Measurements from ENCODE around the gene C1R. TPM values are rescaled to one million over a fixed set of nuclear protein-coding genes. Genes with fewer than 3 reads are reported as not detected.

C1R gene
- total RNA-seq, 6 experiments from 2014 or later = 9.3 to 43.4 (median 36.0) TPM

DNA sequence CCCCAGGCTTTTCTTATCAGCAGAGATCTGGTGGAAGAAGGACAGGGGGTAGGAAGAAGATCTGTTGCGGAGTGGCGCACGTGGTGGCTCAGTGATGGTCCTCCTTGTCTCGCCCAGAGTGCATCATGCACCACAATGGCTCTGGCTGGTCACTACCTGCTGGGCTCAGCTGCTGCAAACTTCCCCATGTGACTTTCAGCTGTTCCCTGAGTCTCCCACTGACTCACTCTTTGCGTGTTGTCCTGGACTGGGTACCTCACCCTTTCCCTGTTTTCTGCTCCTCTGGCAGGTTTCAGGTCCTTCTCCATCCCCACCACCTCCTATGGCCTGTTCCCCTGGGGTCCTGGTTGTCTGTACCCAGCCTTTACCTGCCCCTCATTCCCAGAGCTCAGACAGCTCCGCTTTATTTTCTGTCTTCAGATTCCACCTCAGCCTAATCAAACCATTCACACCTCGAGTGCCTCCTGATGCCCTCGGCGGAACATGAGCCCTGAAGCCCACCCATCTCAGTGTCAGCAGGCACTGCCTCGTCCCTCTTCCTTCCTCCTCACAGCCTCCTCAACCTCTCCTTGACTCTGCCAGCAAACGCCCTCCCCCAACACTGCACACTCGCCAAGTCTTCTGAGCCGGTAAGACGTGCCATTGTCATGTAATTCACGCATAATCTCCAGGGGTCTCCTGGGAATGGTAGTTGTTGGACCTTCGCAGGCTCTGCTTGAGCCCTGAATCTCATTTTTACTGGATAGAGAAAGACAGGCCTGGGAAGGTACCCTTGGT lies 1.8 kb downstream of the C1R start:
- no peak for DNase-seq
- Mint-ChIP-seq H3K27me3 (ENCODE audit: insufficient read depth) (peaks cover 13% of the 10 kb centered on the region), H3K27ac (no peak overlapping the region), H3K9me3 (no peaks in the 10 kb centered on the region), H3K36me3 (ENCODE audit: low read depth) (no peaks in the 10 kb centered on the region), H3K4me1 (ENCODE audit: low read depth) (peaks cover 37% of the 10 kb centered on the region), H3K4me3 (no peak overlapping the region)
- TF ChIP-seq, protein P1, sequence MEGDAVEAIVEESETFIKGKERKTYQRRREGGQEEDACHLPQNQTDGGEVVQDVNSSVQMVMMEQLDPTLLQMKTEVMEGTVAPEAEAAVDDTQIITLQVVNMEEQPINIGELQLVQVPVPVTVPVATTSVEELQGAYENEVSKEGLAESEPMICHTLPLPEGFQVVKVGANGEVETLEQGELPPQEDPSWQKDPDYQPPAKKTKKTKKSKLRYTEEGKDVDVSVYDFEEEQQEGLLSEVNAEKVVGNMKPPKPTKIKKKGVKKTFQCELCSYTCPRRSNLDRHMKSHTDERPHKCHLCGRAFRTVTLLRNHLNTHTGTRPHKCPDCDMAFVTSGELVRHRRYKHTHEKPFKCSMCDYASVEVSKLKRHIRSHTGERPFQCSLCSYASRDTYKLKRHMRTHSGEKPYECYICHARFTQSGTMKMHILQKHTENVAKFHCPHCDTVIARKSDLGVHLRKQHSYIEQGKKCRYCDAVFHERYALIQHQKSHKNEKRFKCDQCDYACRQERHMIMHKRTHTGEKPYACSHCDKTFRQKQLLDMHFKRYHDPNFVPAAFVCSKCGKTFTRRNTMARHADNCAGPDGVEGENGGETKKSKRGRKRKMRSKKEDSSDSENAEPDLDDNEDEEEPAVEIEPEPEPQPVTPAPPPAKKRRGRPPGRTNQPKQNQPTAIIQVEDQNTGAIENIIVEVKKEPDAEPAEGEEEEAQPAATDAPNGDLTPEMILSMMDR (IDR thresholded peaks at IDR 0.05) = no peak

GRCh38 chr12:7089196-7089871 lies 2.9 kb downstream of the C1R start:
- TF ChIP-seq, protein P1 (IDR thresholded peaks at IDR 0.05) = no peak
- no peak overlapping the region for H3K4me3 Mint-ChIP-seq
- H3K36me3 Mint-ChIP-seq (ENCODE audit: low read depth) = no peaks in the 10 kb centered on the region
- H3K4me1 Mint-ChIP-seq (ENCODE audit: low read depth) = peaks cover 36% of the 10 kb centered on the region
- DNase-seq = no peak
- no peaks in the 10 kb centered on the region for H3K9me3 Mint-ChIP-seq
- H3K27ac Mint-ChIP-seq = no peak overlapping the region
- peaks cover 10% of the 10 kb centered on the region for H3K27me3 Mint-ChIP-seq (ENCODE audit: insufficient read depth)

DNA sequence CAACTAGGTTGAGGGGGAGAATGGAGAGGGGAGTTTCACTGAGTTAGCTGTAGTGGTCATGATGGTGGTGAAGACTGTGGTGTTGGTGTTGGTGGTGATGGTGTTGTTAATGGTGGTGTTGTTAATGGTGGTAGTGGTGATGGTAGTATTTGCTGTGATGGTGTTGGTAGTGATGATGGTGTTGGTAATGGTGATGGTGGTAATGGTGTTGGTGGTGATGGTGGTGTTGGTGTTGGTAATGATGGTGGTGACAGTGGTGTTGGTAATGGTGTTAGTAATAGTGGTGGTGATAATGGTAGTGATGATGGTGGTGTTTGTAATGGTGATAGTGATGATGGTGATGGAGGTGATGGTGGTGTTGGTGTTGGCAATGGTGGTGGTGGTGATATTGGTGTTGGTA lies 9.1 kb downstream of the C1R start:
- no peak overlapping the region for H3K4me3 Mint-ChIP-seq
- H3K9me3 Mint-ChIP-seq = no peaks in the 10 kb centered on the region; the same call in 1 of the 2 replicates
- no peak for DNase-seq
- peaks cover 7% of the 10 kb centered on the region for H3K36me3 Mint-ChIP-seq (ENCODE audit: low read depth)
- H3K4me1 Mint-ChIP-seq (ENCODE audit: low read depth) = peaks cover 20% of the 10 kb centered on the region
- TF ChIP-seq, protein P1 (IDR thresholded peaks at IDR 0.05) = no peak
- H3K27ac Mint-ChIP-seq = no peak overlapping the region
- no peaks in the 10 kb centered on the region; the same call in none of the 2 replicates for H3K27me3 Mint-ChIP-seq (ENCODE audit: insufficient read depth)

DNA sequence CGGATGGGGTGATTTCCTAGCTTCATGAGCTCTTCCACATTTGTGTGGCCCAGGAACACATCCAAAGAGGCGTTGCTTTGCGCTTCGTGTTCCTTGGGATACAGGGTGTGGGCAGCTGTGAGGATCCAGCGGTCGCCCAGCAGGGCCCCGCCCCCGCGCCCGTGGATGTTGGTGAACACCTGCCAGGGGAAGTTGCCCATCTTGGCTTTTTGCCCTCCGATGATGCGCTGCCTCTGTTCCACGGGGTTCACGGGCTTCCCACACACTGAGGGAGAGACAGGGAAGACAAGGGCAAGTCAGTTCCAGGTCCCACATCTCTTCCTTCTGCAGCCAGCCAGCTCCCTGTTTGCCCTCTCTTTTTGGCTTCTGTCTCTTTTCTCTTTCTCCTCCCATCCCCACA lies 11.2 kb downstream of the C1R start:
- H3K9me3 Mint-ChIP-seq = no peaks in the 10 kb centered on the region; the same call in 1 of the 2 replicates
- H3K4me3 Mint-ChIP-seq = no peak overlapping the region
- DNase-seq = no peak
- no peak overlapping the region for H3K27ac Mint-ChIP-seq
- no peaks in the 10 kb centered on the region; the same call in none of the 2 replicates for H3K27me3 Mint-ChIP-seq (ENCODE audit: insufficient read depth)
- H3K4me1 Mint-ChIP-seq (ENCODE audit: low read depth) = peaks cover 25% of the 10 kb centered on the region
- TF ChIP-seq, protein P1 (IDR thresholded peaks at IDR 0.05) = no peak
- peaks cover 7% of the 10 kb centered on the region for H3K36me3 Mint-ChIP-seq (ENCODE audit: low read depth)

DNA sequence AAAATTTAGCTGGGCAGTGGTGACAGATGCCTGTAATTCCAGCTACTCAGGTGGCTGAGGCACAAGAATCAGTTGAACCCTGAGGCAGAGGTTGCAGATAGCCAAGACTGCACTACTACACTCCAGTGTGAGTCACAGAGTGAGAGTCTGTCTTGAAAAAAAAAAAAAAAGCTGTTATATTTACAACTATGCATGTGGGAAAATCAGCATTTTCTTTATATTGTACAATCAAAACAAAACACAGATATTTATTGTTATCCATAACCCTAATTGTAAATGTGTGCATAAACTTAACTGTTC lies 12.5 kb downstream of the C1R start:
- peaks cover 30% of the 10 kb centered on the region for H3K4me1 Mint-ChIP-seq (ENCODE audit: low read depth)
- peak overlapping the region; percentile 95 for H3K27ac Mint-ChIP-seq
- peaks cover 3% of the 10 kb centered on the region for H3K27me3 Mint-ChIP-seq (ENCODE audit: insufficient read depth)
- TF ChIP-seq, protein P1 (IDR thresholded peaks at IDR 0.05) = no peak
- H3K4me3 Mint-ChIP-seq = peak overlapping the region; percentile 76
- H3K36me3 Mint-ChIP-seq (ENCODE audit: low read depth) = peaks cover 7% of the 10 kb centered on the region
- no peaks in the 10 kb centered on the region; the same call in 1 of the 2 replicates for H3K9me3 Mint-ChIP-seq
- DNase-seq = peak; percentile 59
